OCI-M1 (cell line): Measurements from ENCODE around the gene RAPGEF5.
"Not testable (repeated sequence)": the region's sequence is repeated elsewhere in the genome, so short reads cannot be mapped to it uniquely, and the experiment has no call there.

ENCODE experiments used
- DNase-seq: peaks from one replicate; lab custom pipeline; 2025; lab: John Stamatoyannopoulos, UW

Gene RAPGEF5

DNA sequence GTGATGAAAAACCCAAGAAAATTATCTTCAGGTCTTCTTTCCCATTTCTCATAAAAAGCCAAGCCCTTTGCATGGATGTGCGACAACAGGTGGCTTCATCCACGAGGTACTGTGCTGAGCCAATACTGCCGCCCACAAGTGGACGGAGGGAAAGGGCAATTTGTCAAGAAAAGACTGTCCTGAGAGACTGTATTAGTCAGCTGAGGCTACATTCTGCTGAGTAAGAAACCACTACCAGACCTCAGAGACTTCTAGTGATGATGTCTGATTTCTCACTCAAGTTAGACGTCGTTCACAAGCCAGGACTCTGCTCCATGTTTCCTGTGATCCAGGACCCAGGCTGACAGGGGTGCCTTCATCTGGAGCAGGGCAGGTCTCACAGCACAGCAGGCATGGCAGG is 239.7 kb downstream of the RAPGEF5 start:
- DNase-seq: no peak

DNA sequence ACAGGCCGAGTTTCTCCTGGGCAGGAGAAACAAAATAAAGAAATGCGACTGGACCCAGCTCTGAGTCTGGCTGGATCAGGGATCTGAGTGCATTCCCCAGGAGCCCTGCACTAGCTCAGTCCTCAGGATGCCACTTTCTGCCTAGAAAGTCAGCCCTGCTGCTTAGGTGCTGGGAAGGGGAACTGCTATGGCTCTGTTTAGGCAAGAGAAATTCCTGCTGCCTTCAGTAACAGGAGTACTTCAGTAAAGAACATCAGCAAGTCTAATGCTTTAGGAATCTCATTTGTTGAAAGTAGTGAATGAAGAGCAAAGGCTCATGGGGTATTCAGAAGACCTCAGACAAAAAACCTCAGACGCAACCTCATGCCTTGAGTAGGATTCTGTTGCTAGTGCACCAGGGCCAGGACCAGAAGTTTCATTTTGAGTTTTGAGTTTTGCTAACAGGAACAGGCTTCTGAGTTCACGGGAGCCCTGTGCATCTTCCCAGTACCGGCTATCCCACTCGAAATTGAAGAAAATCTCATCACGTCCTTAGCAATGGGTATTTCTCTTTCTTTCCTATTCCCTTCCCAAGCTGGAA is 240.4 kb downstream of the RAPGEF5 start:
- no peak for DNase-seq

DNA sequence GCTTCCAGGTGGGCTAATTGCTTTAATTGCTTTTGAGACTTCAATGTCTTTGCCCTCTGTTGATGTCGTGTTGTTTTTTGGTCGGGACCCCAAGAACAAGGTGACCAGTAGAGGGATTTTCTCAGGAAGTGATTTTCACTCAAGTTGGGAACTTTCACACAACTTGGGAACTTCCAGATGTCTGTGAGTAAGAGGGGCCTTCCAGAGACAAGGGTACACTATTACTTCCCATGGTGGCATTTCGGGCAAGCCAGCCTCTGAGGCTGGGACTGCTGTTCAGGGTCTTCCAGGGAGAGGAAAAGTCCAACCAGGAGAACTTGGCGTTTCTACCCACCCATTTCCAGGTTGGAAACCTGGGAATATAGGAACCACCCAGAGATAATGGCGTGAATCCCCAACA is 241.3 kb downstream of the RAPGEF5 start:
- DNase-seq: no peak

DNA sequence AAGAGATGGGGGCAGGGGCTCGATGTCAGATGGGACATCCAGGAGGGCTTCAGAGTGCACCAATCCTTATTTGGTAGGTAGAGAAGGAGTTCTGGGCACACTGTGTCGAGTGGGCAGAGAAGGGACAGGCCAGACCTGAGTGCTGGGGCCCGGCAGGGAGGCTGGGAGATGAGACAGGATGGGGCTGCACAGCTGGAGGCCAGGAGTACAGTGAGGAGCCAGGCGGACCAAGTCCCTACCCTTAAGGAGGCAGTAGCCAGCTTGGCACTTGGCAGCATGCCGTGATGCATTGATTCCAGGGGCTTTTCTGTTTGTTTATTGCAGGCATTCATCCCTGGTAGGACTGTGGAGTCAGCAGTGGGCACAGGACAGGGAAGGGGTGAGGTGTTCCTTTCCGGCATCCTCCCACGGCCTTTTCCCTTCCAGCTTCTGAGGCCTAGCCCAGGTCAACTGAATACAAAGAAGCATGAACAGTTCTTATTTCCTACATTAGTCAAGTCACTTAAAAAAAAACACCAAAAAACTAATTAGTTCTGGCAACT is 242.4 kb downstream of the RAPGEF5 start:
- DNase-seq: no peak

DNA sequence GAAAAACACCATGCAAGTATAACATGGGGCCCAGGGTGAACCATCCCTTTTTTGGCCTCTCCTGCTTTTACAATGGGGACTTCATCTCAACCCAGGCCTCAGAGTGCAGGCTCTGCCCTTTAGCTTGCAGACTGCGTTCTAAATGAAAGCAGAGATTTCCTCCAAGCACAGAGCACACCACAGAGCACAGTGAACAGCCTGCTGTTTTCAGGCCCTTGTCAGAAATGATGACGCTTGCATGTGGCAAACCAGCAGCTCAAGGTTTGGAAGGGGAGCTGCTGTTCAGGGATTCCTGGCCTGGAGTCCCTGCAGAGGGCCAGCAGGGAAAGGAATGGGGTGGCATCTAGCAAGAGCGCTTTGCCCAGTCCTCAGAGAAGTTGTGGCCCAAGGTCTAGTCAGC is 243.9 kb downstream of the RAPGEF5 start:
- DNase-seq: no peak

DNA sequence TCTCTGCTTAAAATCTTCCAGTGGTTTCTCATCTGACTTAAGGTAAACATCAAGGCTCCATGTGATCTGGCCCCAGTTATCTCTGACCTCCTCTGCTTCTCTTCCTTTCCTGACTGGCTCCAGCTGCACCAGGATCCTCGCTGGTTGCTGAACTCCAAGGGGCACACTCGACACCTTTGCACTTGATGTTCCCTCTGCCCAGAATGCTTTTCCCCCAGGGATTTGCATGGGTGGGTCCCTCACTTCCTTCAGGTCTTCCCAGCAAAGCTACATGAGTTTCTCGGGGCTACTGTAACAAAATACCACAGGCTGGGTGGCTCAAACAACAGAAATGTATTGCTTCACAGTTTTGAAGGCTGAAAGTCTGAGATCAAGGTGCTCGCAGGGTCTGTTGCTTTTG is 245.3 kb downstream of the RAPGEF5 start:
- no peak for DNase-seq

DNA sequence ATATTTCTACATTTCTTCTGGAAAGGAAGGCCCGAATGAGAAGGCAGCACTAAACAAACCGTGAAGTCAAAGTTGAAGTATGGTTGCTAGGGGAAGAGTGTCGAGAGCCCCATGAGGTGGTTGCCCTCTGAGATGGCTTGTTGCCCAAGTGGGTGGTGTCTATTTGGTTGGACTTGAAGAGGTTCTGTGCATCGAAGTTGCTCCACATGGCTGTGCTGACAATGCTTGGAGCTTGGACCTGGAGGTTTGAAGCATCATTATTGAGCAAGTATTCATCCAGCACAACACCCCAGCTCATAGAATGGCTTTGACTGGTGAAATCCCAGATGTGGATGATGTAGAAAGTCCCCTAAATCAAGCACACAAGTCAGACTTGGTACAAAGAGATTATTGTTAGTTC is 246.1 kb downstream of the RAPGEF5 start:
- DNase-seq: no peak

DNA sequence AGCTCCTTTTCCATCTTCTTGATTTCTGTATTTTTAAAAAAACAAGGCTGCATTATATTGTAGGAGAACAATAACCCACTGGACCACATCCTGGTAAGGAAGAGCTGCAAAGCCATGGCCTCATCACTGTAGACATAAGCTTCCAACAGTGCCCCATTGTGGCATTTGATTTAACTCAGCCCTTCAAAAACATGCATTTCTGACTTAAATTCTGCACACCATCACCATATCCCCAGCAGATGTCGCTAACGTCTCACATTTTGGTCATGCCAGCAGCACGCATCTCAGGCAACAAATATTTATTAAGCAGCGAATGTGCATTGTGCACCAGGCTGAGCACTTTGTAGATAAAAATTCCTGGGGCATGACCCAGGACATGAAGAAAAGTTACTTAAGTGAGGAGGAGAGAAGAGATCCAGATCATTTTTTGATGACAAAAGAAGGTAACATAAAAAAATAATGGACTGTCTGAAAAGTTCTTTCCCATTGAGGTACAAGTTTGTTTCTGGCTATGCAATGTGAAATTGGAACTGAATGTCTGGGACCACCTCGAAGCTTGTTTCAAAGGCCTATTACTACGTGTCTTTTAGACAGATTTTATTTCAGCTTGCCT is 246.6 kb downstream of the RAPGEF5 start:
- DNase-seq: peak; percentile 76

DNA sequence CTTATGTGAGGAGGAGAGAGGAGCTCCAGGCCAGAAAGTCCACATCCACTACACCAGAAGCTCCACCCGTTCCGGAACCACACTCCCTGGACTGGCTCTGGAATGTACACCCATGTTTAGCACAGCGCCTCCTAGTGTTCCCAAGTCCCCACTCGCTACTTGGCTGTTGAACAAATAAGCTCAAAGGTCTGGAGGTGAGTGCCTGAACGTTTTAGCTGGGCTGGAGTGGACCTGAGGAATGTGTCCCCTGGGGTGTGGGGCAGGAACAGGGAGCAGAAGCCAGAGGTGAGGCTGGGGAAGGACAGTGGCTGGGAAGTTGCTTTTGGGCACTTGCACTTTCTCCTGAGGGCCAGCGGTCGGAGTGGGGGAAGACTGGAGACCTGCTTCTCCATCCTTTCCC is 247.2 kb downstream of the RAPGEF5 start:
- DNase-seq: peak; percentile 8

DNA sequence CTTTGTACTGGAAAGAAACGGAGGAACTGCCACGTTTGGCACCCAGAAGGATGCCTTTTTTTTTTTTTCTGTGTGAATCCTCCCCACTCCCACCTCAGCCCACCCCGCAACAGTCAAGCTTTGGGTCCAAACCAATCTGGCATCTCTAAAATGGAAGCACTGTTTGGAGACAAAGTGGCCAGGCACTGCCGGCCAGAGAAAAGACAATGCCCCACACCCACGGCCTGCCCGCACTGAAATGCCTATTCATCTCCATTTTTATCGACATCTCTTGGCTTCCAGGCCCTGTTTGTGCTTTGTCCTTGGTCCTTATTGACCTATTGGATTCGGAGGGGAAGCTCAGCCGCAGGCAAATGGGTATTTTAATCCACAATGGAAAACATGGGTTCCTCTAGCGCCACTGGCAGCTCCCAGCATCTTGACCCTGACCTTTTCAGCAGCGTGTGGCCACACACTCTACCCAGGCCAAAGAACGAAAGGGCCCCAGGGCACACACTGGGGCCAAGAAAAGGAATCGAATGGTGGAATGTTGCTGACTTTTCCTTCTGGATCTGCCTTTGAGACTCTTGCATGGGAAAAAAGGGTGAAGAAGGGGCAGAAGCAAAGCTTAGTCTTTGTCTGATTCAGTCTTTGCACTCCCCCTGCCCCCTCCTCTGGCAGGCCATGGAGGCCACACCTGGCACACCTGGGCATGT is 248.7 kb downstream of the RAPGEF5 start:
- no peak for DNase-seq

DNA sequence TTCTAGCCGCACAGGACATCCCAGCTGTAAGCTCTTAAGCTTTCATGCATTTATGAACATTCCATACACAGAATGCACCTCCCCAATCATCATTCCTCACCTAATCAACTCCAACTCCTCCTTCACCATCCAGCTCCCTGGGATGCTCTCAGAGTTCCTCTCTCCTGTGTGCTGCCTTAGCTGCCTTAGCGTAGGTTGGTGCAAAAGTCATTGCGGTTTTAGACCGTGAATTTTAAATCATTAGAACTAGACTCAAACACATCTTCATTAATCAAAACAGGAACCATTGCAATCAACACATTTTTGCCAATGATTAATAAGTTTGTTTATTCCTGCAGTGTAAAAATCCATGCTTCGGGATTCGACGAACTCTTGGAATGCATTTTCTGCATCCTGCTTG is 251.4 kb downstream of the RAPGEF5 start:
- DNase-seq: no peak

DNA sequence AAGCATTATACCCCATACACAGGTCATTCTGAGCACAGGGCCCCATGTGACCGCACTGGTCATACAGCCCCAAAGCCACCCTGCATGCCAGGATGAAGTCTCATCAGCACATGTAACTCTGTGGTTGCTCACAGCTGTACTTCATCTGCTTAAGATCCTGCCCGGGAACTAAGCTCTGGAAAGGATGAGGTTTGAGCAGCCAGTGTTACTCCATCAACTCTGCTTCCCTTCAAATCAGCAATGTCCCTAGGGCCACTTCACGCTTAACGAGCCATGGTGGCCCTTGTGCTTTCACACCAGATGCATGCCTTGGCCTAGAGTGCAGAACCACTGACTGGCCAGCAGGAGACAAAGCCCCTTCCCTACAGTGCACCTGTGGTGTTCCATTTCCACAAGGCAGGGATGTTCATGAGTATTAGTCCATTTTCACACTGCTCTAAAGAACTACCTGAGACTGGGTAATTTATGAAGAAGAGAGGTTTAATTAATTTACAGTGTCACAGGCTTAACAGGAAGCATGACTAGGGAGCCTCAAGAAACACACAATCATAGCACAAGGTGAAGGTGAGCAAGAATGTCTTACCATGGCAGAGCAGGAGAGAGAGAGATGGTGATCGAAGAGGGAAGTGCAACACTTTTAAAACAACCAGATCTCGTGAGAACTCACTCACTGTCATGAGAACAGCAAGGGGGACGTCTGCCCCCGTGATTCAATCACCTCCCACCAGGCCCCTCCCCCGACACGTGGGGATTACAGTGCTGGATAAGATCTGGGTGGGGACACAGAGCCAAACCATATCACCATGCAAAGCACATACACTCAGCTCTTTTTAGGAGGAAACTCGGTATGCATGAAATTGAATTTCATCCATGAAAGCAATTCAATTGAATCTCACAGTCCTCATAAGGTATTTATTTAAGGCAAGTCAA is 262.3 kb downstream of the RAPGEF5 start:
- DNase-seq: peak; percentile 31

DNA sequence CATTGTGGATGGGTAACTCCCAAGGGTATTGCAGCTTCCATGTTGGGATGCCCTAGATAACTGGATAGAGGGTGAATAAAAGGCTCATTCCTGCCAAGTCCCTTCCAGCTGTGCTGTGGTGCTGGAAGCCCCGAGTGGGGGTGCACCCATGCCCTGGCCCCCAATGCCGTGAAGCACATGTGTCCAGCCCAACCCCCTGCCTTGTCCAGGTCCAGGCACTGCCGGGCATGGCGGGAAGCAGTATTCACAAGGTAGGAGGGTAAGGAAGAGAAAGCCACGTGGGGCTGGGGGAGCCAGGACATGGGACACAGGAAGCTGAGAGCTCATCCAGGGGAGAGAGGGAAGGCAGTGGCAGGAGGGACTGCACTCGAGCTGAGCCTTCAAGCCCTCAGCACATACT is 263.0 kb downstream of the RAPGEF5 start:
- no peak for DNase-seq

DNA sequence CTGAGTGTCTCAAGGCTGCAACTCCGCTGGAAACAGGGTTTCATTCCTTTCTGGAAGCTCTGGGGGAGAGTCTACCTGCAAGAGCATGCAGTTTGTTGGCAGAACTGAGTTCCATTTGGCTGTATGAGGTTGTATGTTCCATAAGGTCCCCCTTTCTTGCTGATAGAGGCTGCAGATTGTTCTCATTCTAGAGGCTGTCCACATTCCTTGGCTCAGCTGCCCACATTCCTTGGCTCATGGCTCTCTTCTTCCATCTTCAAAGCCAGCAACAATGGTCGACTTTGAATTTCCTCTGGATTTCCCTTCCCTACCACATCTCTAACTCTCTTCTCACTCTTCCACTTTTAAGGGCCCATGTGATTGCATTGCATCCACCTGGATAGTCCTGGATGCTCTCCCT is 264.0 kb downstream of the RAPGEF5 start:
- no peak for DNase-seq

DNA sequence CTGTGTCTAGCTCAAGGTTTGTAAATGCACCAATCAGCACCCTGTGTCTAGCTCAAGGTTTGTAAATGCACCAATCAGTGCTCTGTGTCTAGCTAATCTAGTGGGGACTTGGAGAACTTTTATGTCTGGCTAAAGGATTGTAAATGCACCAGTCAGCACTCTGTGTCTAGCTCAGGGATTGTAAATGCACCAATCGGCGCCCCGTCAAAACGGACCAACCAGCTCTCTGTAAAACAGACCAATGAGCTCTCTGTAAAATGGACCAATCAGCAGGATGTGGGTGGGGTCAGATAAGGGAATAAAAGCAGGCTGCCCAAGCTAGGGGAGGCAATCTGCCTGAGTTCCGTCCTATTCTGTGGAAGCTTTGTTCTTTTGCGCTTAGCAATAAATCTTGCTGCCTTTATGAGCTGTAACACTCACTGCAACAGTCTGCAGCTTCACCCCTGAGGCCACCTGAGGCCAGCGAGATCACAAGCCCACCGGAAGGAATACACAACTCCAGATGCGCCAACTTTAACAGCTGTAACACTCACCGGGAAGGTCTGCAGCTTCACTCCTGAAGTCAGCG is 265.9 kb downstream of the RAPGEF5 start:
- not testable (repeated sequence) for DNase-seq

DNA sequence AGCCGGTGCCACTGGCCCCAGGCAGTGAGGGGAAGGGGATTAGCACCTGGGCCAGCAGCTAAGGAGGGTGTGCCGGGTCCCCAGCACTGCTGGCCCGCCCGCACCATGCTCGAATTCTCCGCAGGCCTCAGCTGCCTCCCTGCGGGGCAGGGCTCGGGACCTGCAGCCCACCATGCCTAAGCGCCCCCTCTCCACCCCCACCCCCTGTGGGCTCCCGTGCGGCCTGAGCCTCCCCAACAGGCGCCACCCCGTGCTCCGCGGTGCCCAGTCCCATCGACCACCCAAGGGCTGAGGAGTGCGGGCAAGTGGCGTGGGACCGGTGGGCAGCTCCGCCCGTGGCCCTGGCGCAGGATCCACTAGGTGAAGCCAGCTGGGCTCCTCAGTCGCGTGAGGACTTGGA is 266.4 kb downstream of the RAPGEF5 start:
- no peak for DNase-seq

DNA sequence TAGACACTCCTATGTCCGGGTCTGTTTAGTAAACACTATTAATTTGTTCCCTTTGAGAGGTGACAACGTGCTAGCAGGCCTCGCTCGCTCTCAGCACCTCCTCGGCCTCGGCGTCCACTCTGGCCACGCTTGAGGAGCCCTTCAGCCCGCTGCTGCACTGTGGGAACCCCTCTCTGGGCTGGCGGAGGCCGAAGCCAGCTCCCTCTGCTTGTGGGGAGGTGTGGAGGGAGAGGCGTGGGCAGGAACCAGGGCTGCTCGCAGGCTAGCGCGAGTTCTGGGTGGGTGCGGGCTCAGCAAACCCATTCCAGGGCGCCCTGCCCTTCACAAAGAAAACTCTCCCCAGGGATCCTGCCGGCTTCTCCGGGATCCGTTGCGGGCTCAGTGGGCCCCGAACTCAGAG is 266.8 kb downstream of the RAPGEF5 start:
- no peak for DNase-seq

DNA sequence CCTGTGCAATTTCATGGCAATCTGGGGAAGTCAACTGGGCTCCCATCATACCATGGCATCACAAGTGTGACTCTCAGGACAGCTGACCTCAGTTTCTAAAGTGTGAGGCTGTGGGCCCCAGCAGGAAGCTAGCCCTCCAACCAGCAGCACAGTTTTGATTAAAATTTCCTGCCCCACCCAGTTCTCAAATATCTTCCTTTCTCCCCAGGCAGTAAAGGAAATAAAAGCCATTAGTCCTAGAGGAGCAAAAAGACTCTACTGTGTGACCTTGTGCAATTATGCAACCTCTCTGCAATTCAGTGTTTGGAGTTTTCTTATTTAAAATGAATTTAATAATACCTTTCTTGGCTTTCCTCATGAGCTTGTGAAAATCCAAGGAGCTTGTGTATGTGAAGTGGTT is 268.1 kb downstream of the RAPGEF5 start:
- no peak for DNase-seq

DNA sequence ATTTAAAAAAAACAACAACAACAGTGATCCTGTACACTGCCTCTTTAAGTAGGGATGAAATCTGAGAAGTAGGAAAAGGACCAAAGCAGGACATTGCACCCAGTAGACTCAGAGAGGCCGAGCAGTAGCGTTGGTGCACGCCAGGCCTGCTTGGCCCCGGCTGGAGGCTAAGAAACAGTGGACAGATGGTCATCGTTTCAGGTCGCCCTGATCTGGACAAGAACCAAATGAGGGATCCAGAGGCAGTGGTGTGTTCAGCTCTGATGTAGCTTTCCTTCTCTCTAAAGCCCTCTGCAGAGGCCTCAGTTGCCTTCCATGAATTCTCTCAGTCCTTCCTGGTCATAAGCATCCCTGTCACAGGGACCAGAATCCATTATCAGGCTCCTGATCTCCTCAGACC is 269.1 kb downstream of the RAPGEF5 start:
- DNase-seq: no peak

DNA sequence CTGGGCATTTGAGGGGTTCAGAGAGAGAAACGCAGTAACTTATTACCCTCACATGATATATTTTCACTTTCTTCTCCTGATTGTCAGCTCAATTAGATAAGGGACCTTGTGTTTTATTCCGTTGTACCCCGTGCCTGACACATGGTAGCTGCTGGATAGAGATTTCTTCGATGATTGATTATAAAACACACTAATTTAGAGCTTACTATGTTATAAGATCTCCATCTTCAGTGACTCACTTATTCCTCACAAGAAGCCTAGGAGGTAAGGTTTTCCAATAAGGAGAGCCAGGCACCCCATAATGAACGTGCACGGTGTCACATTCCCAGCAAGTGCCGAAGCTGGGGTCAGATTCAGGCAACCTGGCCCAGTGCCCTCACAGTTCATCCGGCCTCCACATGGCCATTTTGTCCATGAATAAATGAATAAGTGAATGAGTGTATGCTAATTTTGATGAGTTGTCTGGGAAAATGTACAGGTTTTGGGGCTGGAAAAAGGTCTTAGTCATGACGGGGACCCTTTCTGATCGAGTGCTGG is 273.2 kb downstream of the RAPGEF5 start:
- no peak for DNase-seq

DNA sequence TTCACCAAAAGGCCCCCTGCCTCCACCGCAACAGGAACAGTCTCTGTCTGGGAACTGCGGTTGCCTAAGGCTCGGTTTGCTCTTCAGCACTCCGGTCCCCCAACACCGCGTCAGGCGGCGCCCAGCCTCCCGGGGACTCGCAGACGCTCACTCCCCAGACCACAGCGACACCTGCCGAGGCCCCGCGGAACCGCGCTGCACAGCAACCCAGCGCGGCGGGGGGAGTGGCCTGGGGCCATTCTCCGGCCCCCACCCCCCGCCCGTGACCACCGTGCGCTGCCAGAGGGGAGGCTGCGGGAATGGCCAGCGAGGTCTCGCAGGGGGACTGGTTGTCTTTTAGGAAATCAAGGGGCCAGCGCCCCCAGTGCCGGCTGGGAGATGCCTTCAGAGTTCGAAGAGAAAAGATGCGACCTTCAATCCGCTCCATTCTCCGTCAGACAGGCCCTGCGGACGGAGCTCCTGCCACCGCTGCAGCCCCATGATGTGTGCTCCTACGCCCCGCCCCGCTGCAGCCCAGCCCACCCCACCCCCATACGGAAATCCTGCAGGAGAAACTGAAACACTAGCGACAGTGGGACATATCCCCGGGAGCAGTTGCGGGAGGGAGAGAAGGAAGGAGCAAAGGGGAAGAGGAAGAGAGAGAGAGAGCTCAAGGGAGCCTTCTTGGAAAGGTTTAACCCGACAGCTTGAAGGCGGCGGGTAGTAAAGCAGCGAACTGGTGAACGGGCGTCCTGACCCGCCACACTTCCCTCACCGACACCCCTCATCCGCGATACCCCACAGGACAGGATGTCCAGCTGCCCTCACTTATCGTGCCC is 273.9 kb downstream of the RAPGEF5 start:
- DNase-seq: peak; percentile 83
